Nephron (organoid): ENCODE measurements around the gene KNL1.

Experiments
- H3K27ac Mint-ChIP-seq, 3 experiments: 2 replicates each; pipeline ENCODE4 v1.8.0; 2020; ENCODE audit warnings: mixed read lengths in 3 of 3, mild to moderate bottlenecking in 2 of 3, moderate library complexity in 1 of 3
- H3K27me3 Mint-ChIP-seq: 2 replicates; pipeline ENCODE4 v1.8.0; 2021; ENCODE audit warnings: low read depth, mild to moderate bottlenecking, moderate library complexity, mixed read lengths
- H3K36me3 Mint-ChIP-seq: 2 replicates; pipeline ENCODE4 v1.8.0; 2020; ENCODE audit warnings: low read depth, mixed read lengths
- H3K4me1 Mint-ChIP-seq: 2 replicates; pipeline ENCODE4 v1.8.0; 2020; ENCODE audit warnings: mixed read lengths
- H3K4me3 Mint-ChIP-seq, 3 experiments: 2 replicates each; pipeline ENCODE4 v1.8.0; 2020; ENCODE audit warnings: mild to moderate bottlenecking in 3 of 3, mixed read lengths in 3 of 3, moderate library complexity in 2 of 3
- H3K9me3 Mint-ChIP-seq: 2 replicates; pipeline ENCODE4 v1.8.0; 2020; ENCODE audit warnings: mixed read lengths
- TF ChIP-seq, protein P1 (sequence below), 3 experiments: fragments of 200-600 bp; sonication (generic); IDR thresholded peaks; one replicate each; pipeline ENCODE4 v1.5.0; 2021; ENCODE audit warnings: antibody characterized with exemption in 3 of 3; ENCODE audit not compliant: unreplicated experiment in 3 of 3

Gene KNL1

DNA sequence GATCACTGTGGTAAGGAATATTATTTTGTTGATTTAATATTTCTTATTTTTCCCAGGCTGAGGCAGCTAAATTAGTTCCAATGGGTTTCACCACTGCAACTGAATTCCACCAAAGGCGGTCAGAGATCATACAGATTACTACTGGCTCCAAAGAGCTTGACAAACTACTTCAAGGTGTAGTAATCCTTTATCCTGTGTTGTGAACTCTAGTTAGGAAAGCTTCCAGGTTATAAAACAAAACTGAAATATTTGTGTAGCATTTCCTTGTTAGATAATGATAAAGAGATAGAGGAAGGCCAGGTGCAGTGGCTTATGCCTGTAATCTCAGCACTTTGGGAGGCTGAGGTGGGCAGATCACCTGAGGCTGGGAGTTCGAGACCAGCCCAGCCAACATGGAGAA lies 112.1 kb downstream of the KNL1 start:
- Mint-ChIP-seq H3K4me1 (no peaks in the 10 kb centered on the region), H3K27ac (no peak overlapping the region), H3K36me3 (peaks cover 25% of the 10 kb centered on the region), H3K4me3 (no peak overlapping the region), H3K9me3 (no peaks in the 10 kb centered on the region), H3K27me3 (no peaks in the 10 kb centered on the region)
- TF ChIP-seq, protein P1, sequence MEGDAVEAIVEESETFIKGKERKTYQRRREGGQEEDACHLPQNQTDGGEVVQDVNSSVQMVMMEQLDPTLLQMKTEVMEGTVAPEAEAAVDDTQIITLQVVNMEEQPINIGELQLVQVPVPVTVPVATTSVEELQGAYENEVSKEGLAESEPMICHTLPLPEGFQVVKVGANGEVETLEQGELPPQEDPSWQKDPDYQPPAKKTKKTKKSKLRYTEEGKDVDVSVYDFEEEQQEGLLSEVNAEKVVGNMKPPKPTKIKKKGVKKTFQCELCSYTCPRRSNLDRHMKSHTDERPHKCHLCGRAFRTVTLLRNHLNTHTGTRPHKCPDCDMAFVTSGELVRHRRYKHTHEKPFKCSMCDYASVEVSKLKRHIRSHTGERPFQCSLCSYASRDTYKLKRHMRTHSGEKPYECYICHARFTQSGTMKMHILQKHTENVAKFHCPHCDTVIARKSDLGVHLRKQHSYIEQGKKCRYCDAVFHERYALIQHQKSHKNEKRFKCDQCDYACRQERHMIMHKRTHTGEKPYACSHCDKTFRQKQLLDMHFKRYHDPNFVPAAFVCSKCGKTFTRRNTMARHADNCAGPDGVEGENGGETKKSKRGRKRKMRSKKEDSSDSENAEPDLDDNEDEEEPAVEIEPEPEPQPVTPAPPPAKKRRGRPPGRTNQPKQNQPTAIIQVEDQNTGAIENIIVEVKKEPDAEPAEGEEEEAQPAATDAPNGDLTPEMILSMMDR (IDR thresholded peaks at IDR 0.05; ENCODE audit: unreplicated experiment in 3 of 3), result no peak
